KMS-11 (cell line): Measurements from ENCODE around the gene MPPED1.

Experiments used
- H2AFZ ChIP-seq: fragments of 200-600 bp; sonication (generic); 2 replicates; pipeline ENCODE4 v1.6.1; 2016; ENCODE audit warnings: antibody characterized with exemption, mixed run types, low read depth
- H3K27ac ChIP-seq: fragments of 200-600 bp; sonication (generic); 2 replicates; pipeline ENCODE4 v1.6.1; 2016; ENCODE audit warnings: mild to moderate bottlenecking, mixed run types
- H3K27me3 ChIP-seq: fragments of 200-600 bp; sonication (generic); 2 replicates; pipeline ENCODE4 v1.6.1; 2017; ENCODE audit warnings: mild to moderate bottlenecking, low read depth, mixed run types, moderate library complexity; ENCODE audit not compliant: insufficient read depth
- H3K36me3 ChIP-seq: fragments of 200-600 bp; sonication (generic); 2 replicates; pipeline ENCODE4 v1.6.1; 2017; ENCODE audit warnings: mild to moderate bottlenecking, mixed run types; ENCODE audit not compliant: insufficient read depth
- H3K4me1 ChIP-seq: fragments of 200-600 bp; sonication (generic); 2 replicates; pipeline ENCODE4 v1.6.1; 2016; ENCODE audit warnings: mild to moderate bottlenecking, low read depth, mixed run types; ENCODE audit not compliant: poor library complexity, severe bottlenecking
- H3K4me2 ChIP-seq: fragments of 200-600 bp; sonication (generic); 2 replicates; pipeline ENCODE4 v1.7.0; 2016; ENCODE audit warnings: mild to moderate bottlenecking, mixed run types
- H3K4me3 ChIP-seq: fragments of 200-600 bp; sonication (generic); IDR thresholded peaks from 2 replicates; pipeline ENCODE4 v1.6.1; 2017; ENCODE audit warnings: low read depth, low read length, mixed read lengths; ENCODE audit not compliant: insufficient read depth
- H3K79me2 ChIP-seq: fragments of 200-600 bp; sonication (generic); 2 replicates; pipeline ENCODE4 v1.6.1; 2016; ENCODE audit warnings: low read depth, mixed run types; ENCODE audit not compliant: insufficient read depth
- H3K9ac ChIP-seq: fragments of 200-600 bp; sonication (generic); 2 replicates; pipeline ENCODE4 v1.6.1; 2016; ENCODE audit warnings: mild to moderate bottlenecking, mixed run types
- H4K20me1 ChIP-seq: fragments of 200-600 bp; sonication (generic); 2 replicates; pipeline ENCODE4 v1.6.1; 2016; ENCODE audit warnings: mild to moderate bottlenecking, mixed run types; ENCODE audit not compliant: insufficient read depth
- TF ChIP-seq, protein P1 (sequence below): fragments of 200-600 bp; sonication (generic); conservative IDR thresholded peaks from 2 replicates; pipeline ENCODE4 v1.6.1; 2017; ENCODE audit warnings: low read depth, mild to moderate bottlenecking, antibody characterized with exemption, low read length, moderate library complexity, mixed read lengths

Gene MPPED1

DNA sequence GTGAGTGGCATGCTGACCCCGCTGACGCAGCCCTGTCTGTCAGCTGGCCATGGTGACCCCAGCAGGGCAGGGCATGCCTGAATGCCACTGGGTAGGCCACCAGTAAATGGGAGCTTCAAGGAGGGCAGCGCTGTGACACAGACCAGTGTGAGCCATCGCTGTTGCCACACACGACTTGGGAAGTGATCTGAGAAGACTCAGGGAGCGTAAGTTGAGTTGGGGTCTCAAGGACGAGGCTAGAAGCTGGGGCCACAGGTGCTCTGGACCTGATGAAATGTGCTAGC is 28.2 kb downstream of the MPPED1 start:
- TF ChIP-seq, protein P1, sequence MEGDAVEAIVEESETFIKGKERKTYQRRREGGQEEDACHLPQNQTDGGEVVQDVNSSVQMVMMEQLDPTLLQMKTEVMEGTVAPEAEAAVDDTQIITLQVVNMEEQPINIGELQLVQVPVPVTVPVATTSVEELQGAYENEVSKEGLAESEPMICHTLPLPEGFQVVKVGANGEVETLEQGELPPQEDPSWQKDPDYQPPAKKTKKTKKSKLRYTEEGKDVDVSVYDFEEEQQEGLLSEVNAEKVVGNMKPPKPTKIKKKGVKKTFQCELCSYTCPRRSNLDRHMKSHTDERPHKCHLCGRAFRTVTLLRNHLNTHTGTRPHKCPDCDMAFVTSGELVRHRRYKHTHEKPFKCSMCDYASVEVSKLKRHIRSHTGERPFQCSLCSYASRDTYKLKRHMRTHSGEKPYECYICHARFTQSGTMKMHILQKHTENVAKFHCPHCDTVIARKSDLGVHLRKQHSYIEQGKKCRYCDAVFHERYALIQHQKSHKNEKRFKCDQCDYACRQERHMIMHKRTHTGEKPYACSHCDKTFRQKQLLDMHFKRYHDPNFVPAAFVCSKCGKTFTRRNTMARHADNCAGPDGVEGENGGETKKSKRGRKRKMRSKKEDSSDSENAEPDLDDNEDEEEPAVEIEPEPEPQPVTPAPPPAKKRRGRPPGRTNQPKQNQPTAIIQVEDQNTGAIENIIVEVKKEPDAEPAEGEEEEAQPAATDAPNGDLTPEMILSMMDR = no peak
- Histone ChIP-seq H3K4me2 (no peak overlapping the region), H3K79me2 (no peaks in the 10 kb centered on the region)

DNA sequence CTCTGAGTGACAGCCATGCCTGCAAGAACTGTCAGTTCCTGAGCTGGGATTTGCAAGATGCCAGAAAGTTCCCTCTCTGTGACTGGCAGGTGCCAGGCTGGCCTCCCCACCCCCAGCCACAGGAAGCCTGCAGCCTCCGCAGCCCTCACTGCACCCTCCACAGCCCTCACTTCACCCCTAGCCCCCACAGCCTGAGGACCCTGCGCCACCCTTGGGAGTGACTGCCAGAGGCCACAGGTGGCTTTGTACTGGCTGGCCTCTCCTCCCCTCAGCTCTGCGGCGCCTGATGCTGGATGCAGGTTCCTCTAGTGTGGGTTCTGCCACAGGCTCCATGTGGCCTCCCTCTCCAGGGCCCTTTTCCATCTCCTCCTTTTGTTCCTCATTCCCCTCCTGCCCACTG is 28.7 kb downstream of the MPPED1 start:
- H3K4me3 ChIP-seq = no peak overlapping the region
- H3K27ac ChIP-seq = no peak overlapping the region
- no peaks in the 10 kb centered on the region for H3K4me1 ChIP-seq
- no peak overlapping the region for H2AFZ ChIP-seq
- H3K27me3 ChIP-seq = peaks cover 44% of the 10 kb centered on the region
- H3K79me2 ChIP-seq = no peaks in the 10 kb centered on the region
- no peak overlapping the region for H3K4me2 ChIP-seq
- H4K20me1 ChIP-seq = no peaks in the 10 kb centered on the region
- TF ChIP-seq, protein P1 = no peak
- no peak overlapping the region for H3K9ac ChIP-seq
- H3K36me3 ChIP-seq = no peaks in the 10 kb centered on the region

More for the DNA sequence above, 28.2 kb downstream of the MPPED1 start:
- Histone ChIP-seq H3K36me3 (no peaks in the 10 kb centered on the region), H3K4me3 (no peak overlapping the region), H3K27ac (no peak overlapping the region), H2AFZ (no peak overlapping the region), H3K4me1 (no peaks in the 10 kb centered on the region), H3K27me3 (peaks cover 40% of the 10 kb centered on the region), H4K20me1 (no peaks in the 10 kb centered on the region), H3K9ac (no peak overlapping the region)

DNA sequence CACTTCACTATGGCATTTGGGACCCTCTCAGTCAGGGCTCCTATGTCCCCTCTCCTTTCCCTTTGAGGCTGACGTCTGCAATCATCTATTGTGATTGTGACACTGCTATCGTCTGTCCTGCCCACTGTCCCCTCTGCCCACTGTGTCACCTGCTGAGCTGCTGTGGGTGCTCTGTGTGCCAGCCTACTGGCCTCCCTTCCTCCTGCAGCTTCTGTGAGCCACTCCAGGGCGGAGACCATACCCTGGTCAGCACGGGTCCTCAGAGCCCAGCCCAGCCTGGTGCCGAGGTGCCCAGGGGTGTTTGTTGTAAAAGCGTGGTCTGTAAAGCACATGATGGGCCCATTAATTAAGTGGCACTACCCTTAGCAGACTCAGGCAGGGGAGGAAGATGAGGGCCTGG is 29.4 kb downstream of the MPPED1 start:
- TF ChIP-seq, protein P1 = no peak
- Histone ChIP-seq H3K4me1 (no peaks in the 10 kb centered on the region), H3K27me3 (peaks cover 39% of the 10 kb centered on the region), H3K4me2 (no peak overlapping the region), H3K27ac (no peak overlapping the region), H4K20me1 (no peaks in the 10 kb centered on the region), H3K9ac (no peak overlapping the region), H3K79me2 (no peaks in the 10 kb centered on the region), H3K4me3 (no peak overlapping the region), H3K36me3 (no peaks in the 10 kb centered on the region), H2AFZ (no peak overlapping the region)

DNA sequence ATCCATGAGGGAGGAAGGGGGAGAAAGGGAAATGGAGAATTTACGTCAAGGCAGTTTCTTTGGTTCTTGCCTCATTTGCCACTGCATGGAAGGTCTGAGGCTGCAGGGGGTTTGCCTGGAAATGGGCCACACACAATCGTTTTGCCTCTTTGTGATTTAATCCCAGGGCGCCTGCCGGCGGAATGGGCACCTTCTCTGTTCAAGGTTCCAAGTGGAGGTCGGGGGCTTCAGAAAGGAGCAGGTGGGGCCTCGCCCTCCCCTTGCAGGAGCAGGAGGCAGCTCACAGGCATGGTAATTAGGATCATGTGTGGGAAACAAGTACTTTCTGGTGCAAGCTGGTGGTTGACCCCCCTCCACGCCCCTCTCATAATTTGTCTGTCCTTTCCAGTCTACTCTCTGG is 29.9 kb downstream of the MPPED1 start:
- TF ChIP-seq, protein P1 = no peak
- Histone ChIP-seq H3K79me2 (no peaks in the 10 kb centered on the region), H3K27me3 (peaks cover 34% of the 10 kb centered on the region; the same call in 1 of the 2 replicates), H3K4me3 (no peak overlapping the region), H3K27ac (no peak overlapping the region), H3K9ac (no peak overlapping the region), H3K4me2 (no peak overlapping the region), H3K36me3 (no peaks in the 10 kb centered on the region), H4K20me1 (no peaks in the 10 kb centered on the region), H2AFZ (no peak overlapping the region), H3K4me1 (no peaks in the 10 kb centered on the region)
